Kidney (tissue), 14 donors: ENCODE measurements around the gene EPHB1. TPM values are rescaled to one million over a fixed set of nuclear protein-coding genes. Genes with fewer than 3 reads are reported as not detected.
A peak's percentile ranks its signal among the peaks of the same experiment; 100 is the strongest.

ENCODE experiments used
- DNase-seq, 5 donors: peaks; one replicate each; pipeline ENCODE4 v3.0.0-alpha.2; 2013 to 2020
- FAIRE-seq: peaks from 2 replicates; lab custom pipeline; 2012; peaks lifted over from hg19 to GRCh38; lab: Jason Lieb, UNC
- H3K27ac ChIP-seq, 2 donors: one replicate each; pipeline ENCODE4 v1.7.0; 2013; ENCODE audit warnings: low read depth in 2 of 2, low read length in 2 of 2, inconsistent platforms in 1 of 2
- H3K27me3 ChIP-seq: one replicate; pipeline ENCODE4 v1.7.1; 2013; ENCODE audit warnings: low read length, inconsistent platforms; ENCODE audit not compliant: control insufficient read depth, insufficient read depth
- H3K36me3 ChIP-seq, 3 donors: one replicate each; pipeline versions ENCODE4 v1.7.0 to v1.7.1; 2013; ENCODE audit warnings: low read length in 3 of 3, control low read depth in 1 of 3, inconsistent platforms in 1 of 3; ENCODE audit not compliant: insufficient read depth in 3 of 3, control insufficient read depth in 2 of 3
- H3K4me1 ChIP-seq, 3 donors: one replicate each; pipeline versions ENCODE4 v1.7.0 to v1.7.1; 2013; ENCODE audit warnings: low read length in 3 of 3, inconsistent platforms in 1 of 3, low read depth in 1 of 3; ENCODE audit not compliant: control insufficient read depth in 2 of 3, insufficient read depth in 2 of 3
- H3K4me3 ChIP-seq, 3 donors: one replicate each; pipeline versions ENCODE4 v1.7.0 to v1.8.1; 2013; ENCODE audit warnings: low read length in 3 of 3, control low read depth in 1 of 3, inconsistent platforms in 1 of 3
- H3K9ac ChIP-seq, 3 donors: one replicate each; pipeline versions ENCODE4 v1.7.0 to v1.7.1; 2013; ENCODE audit warnings: low read length in 3 of 3, control low read depth in 1 of 3, inconsistent platforms in 1 of 3
- H3K9me3 ChIP-seq, 3 donors: one replicate each; pipeline versions ENCODE4 v1.7.0 to v1.7.1; 2013; ENCODE audit warnings: low read length in 3 of 3, control low read depth in 1 of 3, inconsistent platforms in 1 of 3; ENCODE audit not compliant: control insufficient read depth in 2 of 3, insufficient read depth in 1 of 3
- CTCF ChIP-seq: IDR thresholded peaks from 3 replicates; pipeline ENCODE4 v1.5.1; 2012; ENCODE audit warnings: mild to moderate bottlenecking, moderate library complexity, borderline replicate concordance; ENCODE audit not compliant: insufficient read depth; ENCODE audit errors: extremely low read depth
- intact Hi-C: fragments of 100-400 bp; cut with DNase I; formaldehyde crosslinking; loops from one replicate; pipeline ENCODE4 v1.11.1; 2022
- polyA plus RNA-seq: library from polyadenylated mRNA; stranded (reverse); fragments of 350-450 nt; fragmentation: Illumina TruSeq; extraction: RNeasy Lipid Tissue Mini Kit (QIAGEN cat#74804); gene quantifications from one replicate; pipeline ENCODE4 v1.2.3, GENCODE V29; 2014; ENCODE audit warnings: low read depth, low replicate concordance; ENCODE audit not compliant: insufficient read depth
- total RNA-seq: library from RNA; stranded (reverse); fragmentation: NEBNext Ultra II Directional; extraction: Animal tissue kit (Norgen Biotek cat#: 25700); gene quantifications from one replicate; pipeline ENCODE4 v1.2.1, GENCODE V29; 2021
- donor health status: control.
- donor health status: control.
- donor health status: control.
- donor health status: control.
- donor health status: control.
- donor health status: DM: yes; HTN: yes; CAD: no.
- donor health status: Normal renal cell carcinoma (clear cell type).

Gene EPHB1
- total and polyA plus RNA-seq, 2 donors from 2014 or later = 0.39 to 3.2 TPM

GRCh38 chr3:135218304-135218703 lies 423.2 kb downstream of the EPHB1 start:
- no peak for FAIRE-seq
- DNase-seq = peak in 4 of 5 donors; percentile 48 to 64 (median 52)
- Histone ChIP-seq H3K9ac (no peak overlapping the region), H3K36me3 (no peaks in the 10 kb centered on the region), H3K27me3 (no peaks in the 10 kb centered on the region), H3K27ac (no peak overlapping the region), H3K4me3 (no peak overlapping the region), H3K4me1 (no peaks in the 10 kb centered on the region), H3K9me3 (no peaks in the 10 kb centered on the region)
- intact Hi-C loops = no loop called here
- TF ChIP-seq CTCF = no peak

GRCh38 chr3:135218782-135219181 lies 423.7 kb downstream of the EPHB1 start:
- intact Hi-C loops = no loop called here

GRCh38 chr3:135224815-135225362 lies 429.8 kb downstream of the EPHB1 start:
- no peak overlapping the region for H3K9ac ChIP-seq
- FAIRE-seq (no peak), DNase-seq (peak in 3 of 5 donors; percentile 33 to 63 (median 56))
- H3K4me3 ChIP-seq = no peak overlapping the region
- intact Hi-C loops = no loop called here
- TF ChIP-seq CTCF = no peak
- no peaks in the 10 kb centered on the region for H3K9me3 ChIP-seq
- no peaks in the 10 kb centered on the region for H3K27me3 ChIP-seq
- H3K27ac ChIP-seq = no peak overlapping the region
- H3K4me1 ChIP-seq = peaks cover 0 to 3% (median 0%) of the 10 kb centered on the region in 3 donors
- no peaks in the 10 kb centered on the region for H3K36me3 ChIP-seq

More at GRCh38 chr3:135218782-135219181, 423.7 kb downstream of the EPHB1 start:
- FAIRE-seq (no peak), DNase-seq (no peak)
- Histone ChIP-seq H3K9me3 (no peaks in the 10 kb centered on the region), H3K27me3 (no peaks in the 10 kb centered on the region), H3K4me1 (no peaks in the 10 kb centered on the region), H3K9ac (no peak overlapping the region), H3K36me3 (no peaks in the 10 kb centered on the region), H3K27ac (no peak overlapping the region), H3K4me3 (no peak overlapping the region)
- TF ChIP-seq CTCF = no peak

GRCh38 chr3:135226057-135226456 lies 431.0 kb downstream of the EPHB1 start:
- H3K4me3 ChIP-seq = no peak overlapping the region
- DNase-seq (no peak), FAIRE-seq (no peak)
- H3K36me3 ChIP-seq = no peaks in the 10 kb centered on the region
- H3K27me3 ChIP-seq = no peaks in the 10 kb centered on the region
- intact Hi-C loops = no loop called here
- no peak for TF ChIP-seq CTCF
- peaks cover 0 to 3% (median 0%) of the 10 kb centered on the region in 3 donors for H3K4me1 ChIP-seq
- H3K9me3 ChIP-seq = no peaks in the 10 kb centered on the region
- no peak overlapping the region for H3K9ac ChIP-seq
- no peak overlapping the region for H3K27ac ChIP-seq
